NOMO-1 treated with DMSO at 0.1 percent for 48 hours (cell line): Measurements from ENCODE around the gene SLC10A3.

Source experiments
- DNase-seq: peaks from one replicate; lab custom pipeline; 2025; ENCODE audit not compliant: unreplicated experiment; lab: John Stamatoyannopoulos, UW

Gene SLC10A3

GRCh38 chrX:154490414-154491083 is at the start of gene SLC10A3:
TSS of gene SLC10A3 (minus strand) at chrX:154490629. CDS start at chrX:154488940, 1,689 bp downstream.
- peak; percentile 77 for DNase-seq

- DNase-seq: no peak
These were observed 48.6 kb upstream of the SLC10A3 start for GRCh38 chrX:154539077-154539476.

- no peak for DNase-seq
These were observed 45.5 kb upstream of the SLC10A3 start for GRCh38 chrX:154535892-154536291.

GRCh38 chrX:154534526-154535322 is 44.3 kb upstream of the SLC10A3 start:
- DNase-seq: peak; percentile 82

- DNase-seq: no peak
These were observed 42.3 kb upstream of the SLC10A3 start for GRCh38 chrX:154532690-154533089.

- no peak for DNase-seq
These were observed 41.2 kb upstream of the SLC10A3 start for GRCh38 chrX:154531626-154532025.

GRCh38 chrX:154530286-154530685 is 39.9 kb upstream of the SLC10A3 start:
- DNase-seq: no peak

- DNase-seq: no peak
These were observed 38.8 kb upstream of the SLC10A3 start for GRCh38 chrX:154529206-154529612.

- DNase-seq: peak; percentile 66
These were observed 36.7 kb upstream of the SLC10A3 start for GRCh38 chrX:154526901-154527675.

GRCh38 chrX:154525606-154526490 is 35.4 kb upstream of the SLC10A3 start:
- DNase-seq: no peak

GRCh38 chrX:154519389-154519788 is 29.0 kb upstream of the SLC10A3 start:
- no peak for DNase-seq

GRCh38 chrX:154517101-154517781 is 26.8 kb upstream of the SLC10A3 start:
- no peak for DNase-seq

GRCh38 chrX:154516656-154517100 is 26.2 kb upstream of the SLC10A3 start:
- peak; percentile 31 for DNase-seq

- peak; percentile 75 for DNase-seq
These were observed 25.7 kb upstream of the SLC10A3 start, which contains the start of gene FAM3A for GRCh38 chrX:154515966-154516655. TSS of gene FAM3A (minus strand) at chrX:154516232. CDS start at chrX:154515772, 460 bp downstream.

- no peak for DNase-seq
These were observed 24.9 kb upstream of the SLC10A3 start for GRCh38 chrX:154515090-154515965.

GRCh38 chrX:154513716-154514115 is 23.3 kb upstream of the SLC10A3 start:
- no peak for DNase-seq

- DNase-seq: no peak
These were observed 22.6 kb upstream of the SLC10A3 start for GRCh38 chrX:154512879-154513553.

- no peak for DNase-seq
These were observed 21.3 kb upstream of the SLC10A3 start for GRCh38 chrX:154511761-154512160.
